ENCODE measurements around the gene WDR53. TPM values are rescaled to one million over a fixed set of nuclear protein-coding genes. Genes with fewer than 3 reads are reported as not detected.

The WDR53 gene
- total RNA-seq, 4 donors from 2014 or later, result 1.6 to 11.5 (median 5.9) TPM

- TF ChIP-seq CTCF (IDR thresholded peaks at IDR 0.05; ENCODE audit: low read depth), result no peak
Observed at GRCh38 chr3:196555295-196555694, 13.1 kb downstream of the WDR53 start.

- no peak for TF ChIP-seq CTCF (IDR thresholded peaks at IDR 0.05; ENCODE audit: low read depth)
Observed at GRCh38 chr3:196554205-196554604, 14.1 kb downstream of the WDR53 start.

GRCh38 chr3:196553551-196553950, 14.8 kb downstream of the WDR53 start:
- no peak for TF ChIP-seq CTCF (IDR thresholded peaks at IDR 0.05; ENCODE audit: low read depth)

GRCh38 chr3:196552253-196552652, 16.1 kb downstream of the WDR53 start:
- TF ChIP-seq CTCF (IDR thresholded peaks at IDR 0.05; ENCODE audit: low read depth), result no peak

- no peak for TF ChIP-seq CTCF (IDR thresholded peaks at IDR 0.05; ENCODE audit: low read depth)
Observed at GRCh38 chr3:196547067-196547466, 21.3 kb downstream of the WDR53 start.

- no peak for TF ChIP-seq CTCF (IDR thresholded peaks at IDR 0.05; ENCODE audit: low read depth)
Observed at GRCh38 chr3:196546537-196546936, 21.8 kb downstream of the WDR53 start.

GRCh38 chr3:196544491-196544992, 23.8 kb downstream of the WDR53 start:
- no peak for TF ChIP-seq CTCF (IDR thresholded peaks at IDR 0.05; ENCODE audit: low read depth)

All from subcutaneous adipose tissue (tissue), 4 donors.